NOMO-1 (cell line): ENCODE measurements around the gene LYVE1.

Experiments
- DNase-seq, 2 experiments: peaks; one replicate each; lab custom pipeline; 2025; ENCODE audit not compliant: unreplicated experiment in 2 of 2; lab: John Stamatoyannopoulos, UW

LYVE1 gene

DNA sequence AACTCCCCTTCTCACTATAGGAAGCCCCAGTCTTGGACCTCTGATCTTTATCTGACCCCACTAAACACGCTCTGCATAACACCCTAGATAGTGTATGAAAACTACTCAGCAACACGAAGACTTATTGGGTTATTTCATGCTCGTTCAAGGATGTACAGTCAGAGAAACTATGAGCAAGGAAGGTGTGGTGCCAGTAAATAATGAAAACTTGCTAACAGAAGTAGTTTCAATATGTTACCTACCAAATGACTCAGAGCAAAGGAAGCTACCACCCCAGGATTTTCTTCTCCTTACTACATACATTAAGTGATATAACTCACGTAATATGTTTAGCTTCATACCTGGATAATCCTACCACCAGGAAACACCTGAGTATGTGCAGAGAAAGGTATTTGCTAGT lies 25.9 kb upstream of the LYVE1 start:
- no peak for DNase-seq

DNA sequence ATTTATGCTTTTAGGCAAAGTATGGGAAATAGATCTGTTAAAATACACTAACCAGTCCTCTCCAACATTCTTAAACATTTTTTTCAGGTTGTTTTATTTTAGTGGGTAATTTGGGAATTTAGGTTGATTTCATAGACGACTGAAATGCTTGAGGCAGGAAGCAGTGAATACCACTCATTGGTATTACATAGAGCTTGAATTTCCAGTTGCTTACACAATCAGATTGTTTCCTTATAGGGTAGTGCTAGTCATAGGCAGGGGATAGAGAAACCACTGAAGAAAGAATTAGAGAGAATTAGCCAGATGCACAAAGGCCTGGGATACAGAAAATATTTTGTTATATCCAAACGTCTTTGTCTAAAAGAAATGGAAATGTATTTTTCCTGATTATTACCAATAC lies 23.9 kb upstream of the LYVE1 start:
- DNase-seq: peak; percentile 59 to 86

DNA sequence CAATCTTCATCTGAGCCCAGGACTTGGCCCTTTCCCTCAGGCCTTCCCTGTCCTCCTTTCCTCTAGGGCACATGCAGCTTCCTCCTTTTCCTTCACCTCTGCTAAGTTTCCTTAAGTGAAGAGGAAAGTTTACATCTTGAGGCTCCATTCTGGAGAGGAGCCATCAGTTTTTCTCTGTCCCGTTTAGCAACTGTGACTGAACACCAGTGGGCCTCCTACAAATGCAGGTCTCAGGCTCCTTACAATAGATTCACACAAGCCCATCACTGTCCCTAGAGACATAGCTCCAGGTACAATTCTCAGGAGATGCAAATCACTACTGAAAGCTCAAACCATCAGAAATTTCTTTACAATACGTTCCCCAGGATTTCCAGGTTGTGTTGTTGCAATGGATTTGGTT lies 23.3 kb upstream of the LYVE1 start:
- no peak for DNase-seq

DNA sequence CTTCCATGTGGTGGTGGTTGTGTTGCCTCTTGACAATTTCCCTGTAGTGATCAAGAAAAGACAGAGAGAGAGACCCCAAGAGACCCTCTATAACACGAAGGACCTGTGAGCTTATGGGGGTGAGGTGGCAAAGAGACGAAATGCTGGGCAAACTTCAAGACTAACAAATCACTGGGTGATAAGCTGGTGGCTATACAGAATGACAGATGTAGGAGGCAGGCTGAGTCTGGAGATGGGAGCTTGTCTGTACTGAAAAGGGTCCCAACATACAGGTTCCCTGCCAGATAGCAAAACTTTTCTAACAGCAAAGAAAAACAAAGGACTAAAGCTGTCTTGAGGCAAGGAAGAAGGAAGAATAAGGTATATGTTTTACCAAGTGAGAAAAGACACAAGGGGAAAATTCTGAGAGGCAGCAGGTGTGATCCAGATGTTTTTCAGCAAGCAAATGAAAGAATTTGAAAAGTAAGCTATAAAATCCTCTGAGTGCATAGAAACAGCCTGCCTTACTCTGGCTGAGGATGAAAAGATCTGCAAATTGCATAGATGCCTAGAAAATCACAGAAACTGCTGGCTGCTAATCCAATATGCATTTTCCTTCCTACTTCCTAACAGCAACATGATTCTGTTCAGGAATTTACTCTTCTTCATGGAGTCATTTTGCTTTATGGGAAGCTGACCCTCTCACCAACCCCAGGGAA lies 21.9 kb upstream of the LYVE1 start:
- DNase-seq: no peak

DNA sequence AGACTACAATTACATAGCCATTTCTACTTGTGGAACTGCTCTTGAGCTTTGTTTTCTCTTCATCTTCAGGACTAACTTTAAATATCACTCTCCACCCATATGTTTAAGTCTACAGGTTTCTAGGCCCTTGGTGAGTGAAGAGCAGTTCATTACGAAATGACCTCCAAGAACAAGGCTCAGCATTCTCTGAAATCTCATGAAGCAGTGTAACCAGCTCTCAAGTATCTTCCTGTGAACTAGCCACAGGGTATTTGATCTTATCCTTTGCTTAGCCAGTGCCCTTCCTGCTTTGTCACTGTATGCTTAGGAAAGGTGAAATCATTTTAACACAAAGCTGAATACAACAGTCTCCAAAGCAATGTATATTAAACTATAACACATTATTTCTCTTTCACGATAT lies 20.4 kb upstream of the LYVE1 start:
- no peak for DNase-seq

DNA sequence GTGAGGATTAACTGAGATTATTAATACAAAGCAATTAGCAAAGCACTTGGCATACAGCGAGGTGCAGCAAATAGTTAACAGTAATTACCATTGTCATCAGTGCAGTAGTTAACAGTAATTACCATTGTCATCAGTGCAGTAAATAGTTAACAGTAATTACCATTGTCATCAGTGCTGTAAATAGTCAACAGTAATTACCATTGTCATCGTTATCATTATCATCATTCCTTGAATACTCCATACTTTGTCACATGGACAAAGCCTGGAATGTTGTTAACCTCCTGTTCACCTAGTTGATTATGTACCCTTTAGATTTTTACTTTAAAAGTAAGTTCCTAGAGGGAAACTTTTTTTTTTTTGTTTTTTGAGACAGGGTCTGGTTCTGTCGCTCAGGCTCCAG lies 19.5 kb upstream of the LYVE1 start:
- no peak for DNase-seq

DNA sequence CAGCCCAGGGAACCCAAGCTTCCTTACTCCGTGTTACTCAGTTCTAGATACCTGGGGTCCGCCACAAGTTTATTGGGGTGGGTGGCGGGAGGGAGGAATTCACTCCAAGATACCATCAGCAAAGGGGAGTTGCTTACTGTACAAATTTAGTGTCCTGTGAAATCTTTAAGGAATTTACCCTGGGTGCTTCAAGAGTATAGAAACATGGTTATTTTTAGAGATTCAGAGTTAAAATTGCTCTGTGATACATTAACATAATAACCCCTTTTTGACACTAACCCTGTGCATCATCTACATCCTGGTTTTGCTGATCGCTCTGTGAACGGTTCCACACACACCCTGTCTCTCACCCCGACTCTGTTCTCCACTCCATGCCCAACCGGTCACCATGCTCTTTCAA lies 18.9 kb upstream of the LYVE1 start:
- no peak for DNase-seq

DNA sequence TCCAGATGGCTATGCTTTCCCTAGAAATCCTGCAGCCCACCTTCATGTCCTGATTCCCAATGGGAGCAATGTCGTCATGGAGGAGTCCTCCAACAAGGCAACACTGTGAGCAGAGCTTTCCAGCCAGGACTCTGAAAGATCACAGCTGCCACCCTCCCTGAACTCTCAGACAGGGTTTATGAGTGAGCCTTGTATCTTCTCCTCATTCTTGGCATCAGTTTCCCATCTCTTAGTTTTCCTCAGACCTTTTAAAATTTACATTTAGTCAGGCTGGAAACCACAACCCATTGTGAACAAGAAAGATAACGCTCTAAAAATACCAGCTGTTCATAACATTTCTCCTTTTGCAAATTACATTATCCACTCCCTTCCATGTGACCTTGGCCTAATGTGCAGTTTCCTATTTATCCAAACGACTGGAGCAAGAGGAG lies 15.6 kb upstream of the LYVE1 start:
- DNase-seq: no peak

DNA sequence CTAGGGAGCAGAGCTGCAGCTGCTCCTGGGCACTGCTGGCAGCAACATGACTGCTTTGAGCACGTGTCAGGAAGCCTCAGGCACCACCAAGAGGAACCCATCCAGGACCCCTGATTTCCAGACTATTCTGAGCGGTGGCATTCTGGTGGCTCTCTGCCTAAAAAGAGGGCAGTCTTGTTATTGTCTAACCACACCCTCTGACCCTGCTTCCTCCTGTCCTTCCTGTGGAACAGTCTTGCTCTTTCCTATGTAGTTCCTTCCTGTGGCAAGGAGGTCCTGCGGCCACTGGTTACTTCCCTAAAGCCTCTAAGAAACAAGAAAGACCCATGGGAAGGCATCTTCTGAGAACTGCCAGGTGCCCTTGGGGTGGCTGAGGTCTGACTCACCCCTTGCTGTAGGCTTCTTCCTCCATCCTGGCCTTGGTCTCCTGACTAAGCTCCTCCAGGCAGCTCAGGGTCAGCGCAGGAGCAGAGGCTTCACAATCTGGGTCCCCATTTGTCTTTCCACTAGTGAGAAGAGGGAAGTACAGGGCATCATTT lies 13.1 kb upstream of the LYVE1 start:
- peak; percentile 77 to 85 for DNase-seq

DNA sequence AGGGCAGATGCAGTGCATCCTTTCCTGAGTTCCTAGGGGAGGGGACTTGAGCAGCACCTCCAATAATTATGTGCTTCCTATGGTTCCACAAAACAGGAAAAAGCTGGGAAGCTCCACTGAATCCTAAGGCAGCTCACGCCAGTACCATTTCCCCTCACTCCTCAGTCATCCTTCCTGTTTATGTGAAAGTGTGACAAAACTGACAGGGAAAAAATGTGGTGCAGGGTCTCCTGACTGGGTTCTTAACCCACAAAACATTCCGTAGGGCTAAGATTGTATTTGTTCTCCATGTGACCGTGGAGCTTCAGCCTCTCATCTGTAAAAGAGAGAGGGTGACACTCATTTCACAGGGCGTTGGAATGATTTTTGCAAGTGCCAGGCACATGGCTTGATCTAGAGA lies 12.2 kb upstream of the LYVE1 start:
- no peak for DNase-seq

DNA sequence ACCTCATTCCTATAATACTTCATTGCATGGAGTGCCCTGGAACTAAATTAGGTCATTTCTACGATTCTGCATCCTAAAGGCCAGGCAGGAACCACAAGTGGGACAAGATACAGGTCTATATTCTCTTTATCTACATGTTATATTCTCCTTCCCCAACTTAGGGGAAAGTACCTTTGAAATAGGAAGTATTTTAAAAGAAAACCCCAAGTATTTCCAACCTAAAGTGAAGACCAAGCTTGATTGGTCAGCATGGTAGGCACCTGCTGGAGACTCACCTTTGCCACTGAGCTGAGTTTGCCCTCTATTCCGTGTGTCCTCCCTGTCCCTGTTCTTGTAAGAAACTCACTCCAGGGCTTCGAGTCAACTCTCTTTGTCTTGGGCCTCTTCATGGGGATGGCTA lies 11.2 kb upstream of the LYVE1 start:
- DNase-seq: no peak

DNA sequence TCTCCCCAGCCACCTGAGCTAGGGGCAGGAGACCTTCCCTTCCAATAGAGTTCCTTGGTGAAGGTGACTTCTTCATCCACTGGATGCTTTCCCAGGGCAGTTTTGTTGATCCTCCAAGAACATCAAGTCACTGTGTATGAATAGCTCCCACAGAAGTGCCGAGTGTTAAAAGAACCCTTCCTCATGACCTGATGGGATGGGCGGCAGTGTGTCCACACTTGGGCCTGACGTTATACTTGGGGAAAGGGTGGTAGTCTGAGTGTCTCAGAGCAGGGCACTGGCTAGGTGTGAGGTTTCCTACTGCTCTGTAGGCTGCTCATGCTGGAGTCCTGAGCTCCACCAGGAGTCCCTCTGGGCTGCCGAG lies 7.6 kb upstream of the LYVE1 start:
- no peak for DNase-seq

DNA sequence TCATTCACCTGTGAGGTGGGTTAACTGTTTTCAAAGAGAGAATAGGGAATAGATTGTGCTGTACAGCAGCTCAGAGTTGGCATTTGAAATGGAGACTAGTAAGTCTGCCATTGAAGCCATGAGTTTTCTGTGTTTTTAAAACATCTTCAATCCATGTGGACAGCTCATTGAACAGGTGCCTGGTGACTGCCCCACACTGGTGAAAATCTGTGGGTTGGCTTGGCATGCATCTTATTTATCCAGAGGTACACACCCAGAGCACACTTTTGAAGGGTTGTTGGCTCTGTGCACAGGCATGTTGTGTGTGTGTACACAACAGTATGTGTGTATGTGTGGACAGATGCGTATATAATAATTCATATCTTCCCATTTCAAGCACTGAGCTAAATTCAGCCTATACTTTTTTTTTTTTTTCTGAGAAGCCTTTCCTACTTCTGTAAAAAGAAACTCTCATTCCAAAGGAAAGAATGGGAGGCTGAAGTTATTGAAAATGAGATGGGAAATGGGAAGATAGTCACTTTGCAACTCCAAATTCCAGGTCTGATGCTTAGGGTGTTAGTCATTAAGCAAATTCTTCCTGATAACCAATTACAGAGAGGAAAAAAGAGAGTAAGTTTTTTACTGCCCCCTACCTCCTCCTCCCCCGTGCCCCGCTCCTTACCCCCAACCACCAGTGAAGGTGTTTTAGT lies 7.0 kb upstream of the LYVE1 start:
- no peak for DNase-seq

DNA sequence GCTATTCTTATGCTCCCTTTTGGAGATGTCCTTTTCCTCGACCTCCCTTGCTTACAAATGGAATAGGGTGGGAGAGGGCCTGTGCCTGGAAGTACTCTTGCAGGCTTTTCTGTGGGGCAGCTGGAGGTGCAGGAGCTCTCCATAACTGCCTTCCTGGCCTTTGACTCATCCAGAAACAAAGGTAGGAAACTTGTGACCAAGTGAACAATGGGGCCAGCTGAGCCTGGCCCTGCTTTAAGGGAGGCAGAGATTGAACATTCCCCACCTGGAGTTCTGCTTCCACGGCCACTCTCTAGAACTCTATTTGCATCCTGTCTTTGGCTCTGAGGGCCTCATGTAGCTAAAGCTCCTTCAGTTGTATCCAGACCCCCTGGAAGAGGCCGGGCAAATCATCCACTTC lies 5.1 kb upstream of the LYVE1 start:
- no peak for DNase-seq

DNA sequence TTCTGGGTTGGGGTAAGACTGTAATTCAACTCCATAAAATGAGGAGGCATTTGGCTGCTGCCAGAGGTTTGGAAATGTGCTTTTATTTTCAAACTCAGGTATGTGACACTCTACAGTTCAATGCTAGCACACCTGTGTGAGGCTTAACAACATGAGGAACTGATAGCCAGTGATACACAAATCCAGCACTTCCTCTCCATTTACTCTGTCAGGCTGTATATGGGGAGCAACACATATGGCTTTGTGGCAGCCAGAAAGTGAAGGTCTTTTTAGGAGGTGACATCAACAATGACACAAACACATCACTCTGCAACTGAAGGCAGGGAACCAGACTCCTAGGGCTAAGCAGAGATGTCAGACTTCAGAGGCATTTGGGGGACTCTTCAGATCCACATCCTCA lies 4.6 kb upstream of the LYVE1 start:
- DNase-seq: no peak

DNA sequence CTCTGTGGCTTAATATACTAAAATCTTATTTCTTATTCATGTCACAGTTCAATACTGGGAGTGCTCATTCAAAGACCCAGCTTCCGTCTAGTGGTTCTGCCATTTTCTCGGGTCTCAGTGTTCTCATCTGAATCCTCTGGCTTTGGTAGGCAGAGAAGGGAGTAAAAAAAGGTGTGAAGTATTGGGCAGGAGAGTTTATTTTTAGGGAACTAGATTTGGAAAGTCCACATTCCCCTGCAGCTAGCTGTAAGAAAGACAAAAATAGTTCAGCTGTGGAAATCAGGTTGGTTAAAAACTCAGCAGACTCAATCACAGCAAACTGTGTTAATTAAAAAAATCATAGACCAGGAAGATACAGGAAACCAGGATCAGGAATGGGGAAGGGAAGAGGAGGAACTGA lies 4.1 kb upstream of the LYVE1 start:
- no peak for DNase-seq

DNA sequence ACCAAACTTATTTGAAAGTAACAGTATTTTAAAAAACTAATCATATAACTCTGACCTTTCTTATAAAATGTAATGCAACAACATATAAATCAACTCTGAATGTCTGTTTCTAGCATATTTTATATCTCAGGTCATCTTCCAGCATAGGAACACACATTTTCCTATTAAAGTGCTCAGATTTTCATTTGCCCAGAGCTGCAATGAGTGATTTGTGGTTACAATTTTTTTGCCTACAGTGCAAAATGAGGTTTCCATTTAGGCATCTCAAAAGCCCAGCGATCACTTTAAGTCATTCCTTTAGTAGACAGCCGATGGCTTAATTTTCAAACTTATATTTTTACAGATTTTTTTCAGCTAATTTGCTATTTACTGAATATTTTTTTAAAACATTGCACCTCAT lies 1.0 kb downstream of the LYVE1 start:
- DNase-seq: no peak

DNA sequence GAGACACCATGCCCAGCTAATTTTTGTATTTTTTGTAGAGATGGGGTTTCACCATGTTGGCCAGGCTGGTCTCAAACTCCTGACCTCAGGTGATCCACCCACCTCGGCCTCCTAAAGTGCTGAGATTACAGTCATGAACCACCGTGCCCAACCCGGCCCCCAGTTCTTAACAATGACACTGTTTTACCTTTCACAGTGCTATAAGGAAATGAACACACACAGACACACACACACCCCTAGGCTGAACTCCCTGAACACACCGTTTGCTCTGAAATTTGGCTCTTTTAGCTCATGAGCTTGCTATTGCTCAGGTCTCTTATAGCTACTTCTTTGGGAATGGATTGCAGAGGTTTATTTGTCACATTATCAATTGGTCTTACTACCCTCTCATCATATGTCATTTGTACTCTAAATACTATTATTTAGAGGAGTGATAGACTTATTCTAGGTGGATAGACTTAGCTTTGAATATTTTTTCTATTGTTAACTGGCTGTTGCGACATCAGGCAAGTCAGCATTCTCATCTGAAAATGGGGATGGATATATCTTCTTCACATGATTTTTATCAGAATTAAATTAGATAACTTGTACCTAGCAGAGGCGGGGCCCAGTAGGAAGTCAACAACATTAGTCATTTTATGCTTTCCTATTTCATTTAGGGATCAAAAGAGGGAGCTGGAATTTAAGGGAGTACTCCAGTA lies 2.1 kb downstream of the LYVE1 start:
- no peak for DNase-seq

DNA sequence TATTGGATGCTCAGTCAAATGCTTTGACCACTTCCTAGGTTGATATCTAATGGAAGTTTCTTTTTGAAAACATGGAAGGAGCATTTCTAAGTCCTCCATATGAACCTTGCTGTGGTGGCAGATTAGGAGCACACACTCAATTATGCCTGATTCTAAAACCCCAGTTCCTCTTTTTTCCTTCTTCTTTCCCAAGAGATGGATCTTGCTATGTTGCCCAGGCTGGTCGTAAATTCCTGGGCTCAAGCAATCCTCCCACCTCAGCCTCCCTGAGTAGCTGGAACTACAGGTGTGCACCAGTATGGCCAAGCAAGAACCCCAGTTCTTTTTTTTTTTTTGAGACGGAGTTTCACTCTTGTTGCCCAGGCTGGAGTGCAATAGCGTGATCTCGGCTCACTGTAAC lies 3.0 kb downstream of the LYVE1 start:
- no peak for DNase-seq

DNA sequence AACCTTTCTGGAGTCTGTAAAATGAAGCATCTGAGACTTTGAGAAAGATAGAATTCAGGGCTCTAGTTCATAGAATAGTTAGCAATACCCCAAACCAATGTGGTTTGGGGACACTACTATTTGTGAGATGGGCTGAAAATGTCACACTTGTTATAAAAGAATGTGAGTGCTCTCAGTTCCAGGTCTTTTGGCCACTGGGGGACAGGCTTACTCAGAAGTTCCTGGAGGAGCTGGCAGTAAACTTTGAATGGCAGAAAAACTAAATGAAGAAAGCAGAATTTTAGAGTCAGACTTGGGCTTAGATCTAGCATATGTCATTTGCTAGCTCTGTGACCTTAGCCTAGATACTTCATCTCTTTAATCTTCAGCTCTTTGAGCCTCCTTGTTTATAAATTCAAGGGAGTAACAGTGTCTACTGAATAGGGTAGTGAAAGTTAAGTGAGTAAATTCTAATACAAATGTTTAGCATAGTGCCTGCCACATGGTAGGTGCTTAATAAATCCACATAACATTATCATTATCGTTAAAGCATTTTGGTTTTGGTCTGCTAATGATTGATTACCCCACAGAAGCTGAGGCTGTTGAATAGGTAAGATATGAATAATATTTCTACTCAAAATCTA lies 3.7 kb downstream of the LYVE1 start:
- DNase-seq: peak; percentile 2 to 23

DNA sequence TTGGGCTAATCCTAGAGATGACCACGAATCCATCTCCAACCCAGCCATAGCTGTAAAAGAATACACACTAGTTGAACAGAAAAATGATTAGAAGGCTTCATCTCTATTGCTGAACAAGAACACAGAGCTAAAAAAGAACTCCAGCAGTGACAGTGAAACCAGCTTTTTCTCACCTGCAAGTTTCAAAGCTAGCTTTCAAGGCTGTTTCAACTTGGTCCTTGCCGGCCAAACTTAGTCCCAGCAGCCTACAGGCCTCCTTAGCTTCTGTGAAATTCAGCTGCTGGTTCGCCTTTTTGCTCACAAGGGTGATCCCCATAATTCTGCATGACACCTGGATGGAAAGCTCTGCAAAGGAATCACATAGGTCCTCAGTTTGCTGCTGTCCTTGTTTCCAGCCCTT lies 4.4 kb downstream of the LYVE1 start:
- no peak for DNase-seq
